OCI-LY1 (cell line): ENCODE measurements around the gene SURF6.

Experiments used
- H2AFZ ChIP-seq: fragments of 200-600 bp; sonication (generic), shearing (Covaris generic); 2 replicates; pipeline ENCODE4 v1.6.0; 2014; ENCODE audit warnings: antibody characterized with exemption, mild to moderate bottlenecking, low read length
- H3F3A ChIP-seq: fragments of 200-600 bp; sonication (generic), shearing (Covaris generic); 2 replicates; pipeline ENCODE4 v1.6.0; 2014; ENCODE audit warnings: mild to moderate bottlenecking, antibody characterized with exemption, low read length, moderate library complexity; ENCODE audit not compliant: insufficient read depth
- H3K27ac ChIP-seq: fragments of 200-600 bp; sonication (generic); 2 replicates; pipeline ENCODE4 v1.5.1; 2014; ENCODE audit warnings: low read length, mixed run types, mild to moderate bottlenecking, low read depth; ENCODE audit not compliant: poor library complexity, severe bottlenecking
- H3K27me3 ChIP-seq: fragments of 200-600 bp; sonication (generic); 2 replicates; pipeline ENCODE4 v1.6.0; 2014; ENCODE audit warnings: antibody characterized with exemption, mild to moderate bottlenecking, low read length, moderate library complexity; ENCODE audit not compliant: insufficient read depth
- H3K36me3 ChIP-seq: fragments of 200-600 bp; sonication (generic); 2 replicates; pipeline ENCODE4 v1.6.1; 2014; ENCODE audit warnings: mild to moderate bottlenecking, antibody characterized with exemption, low read length, moderate library complexity, mixed read lengths; ENCODE audit not compliant: insufficient read depth
- H3K4me1 ChIP-seq: fragments of 200-600 bp; sonication (generic); 2 replicates; pipeline ENCODE4 v1.5.1; 2014; ENCODE audit warnings: mild to moderate bottlenecking, low read length, moderate library complexity; ENCODE audit not compliant: insufficient read depth, severe bottlenecking
- H3K4me2 ChIP-seq: fragments of 200-600 bp; sonication (generic), shearing (Covaris generic); 2 replicates; pipeline ENCODE4 v1.6.1; 2014; ENCODE audit warnings: low read length
- H3K4me3 ChIP-seq: fragments of 200-600 bp; sonication (generic); 2 replicates; pipeline ENCODE4 v1.5.1; 2014; ENCODE audit warnings: low read length, low read depth, mild to moderate bottlenecking, mixed read lengths; ENCODE audit not compliant: poor library complexity, severe bottlenecking
- H3K79me2 ChIP-seq: fragments of 200-600 bp; shearing (Covaris generic); 2 replicates; pipeline ENCODE4 v1.6.1; 2016; ENCODE audit warnings: mixed run types, low read length, mixed read lengths; ENCODE audit not compliant: insufficient read depth
- H3K9ac ChIP-seq: fragments of 200-600 bp; sonication (generic), shearing (Covaris generic); 2 replicates; pipeline ENCODE4 v1.6.1; 2014; ENCODE audit warnings: mild to moderate bottlenecking, low read length, mixed read lengths
- H3K9me2 ChIP-seq: fragments of 200-600 bp; sonication (generic), shearing (Covaris generic); 2 replicates; pipeline ENCODE4 v1.6.1; 2014; ENCODE audit warnings: low read depth, mild to moderate bottlenecking, low read length, mixed read lengths
- H3K9me3 ChIP-seq: fragments of 200-600 bp; shearing (Covaris generic); 2 replicates; pipeline ENCODE4 v1.6.1; 2014; ENCODE audit warnings: low read length, mixed read lengths
- H4K20me1 ChIP-seq: fragments of 200-600 bp; sonication (generic), shearing (Covaris generic); 2 replicates; pipeline ENCODE4 v1.6.0; 2016; ENCODE audit warnings: mild to moderate bottlenecking, low read length; ENCODE audit not compliant: insufficient read depth
- CTCF ChIP-seq: fragments of 200-600 bp; sonication (generic), shearing (Covaris generic); IDR thresholded peaks from 2 replicates; pipeline ENCODE4 v1.5.1; 2017; ENCODE audit warnings: mild to moderate bottlenecking, antibody characterized with exemption, low read length, moderate library complexity, mixed read lengths
- EZH2 ChIP-seq: fragments of 200-600 bp; sonication (generic), shearing (Covaris generic); IDR thresholded peaks from 2 replicates; pipeline ENCODE4 v1.8.0; 2017; ENCODE audit warnings: borderline replicate concordance, mixed run types, mild to moderate bottlenecking, antibody characterized with exemption, low read length, moderate library complexity, mixed read lengths

Gene SURF6

GRCh38 chr9:133347515-133347984 is 11.6 kb upstream of the SURF6 start:
- peaks cover 13% of the 10 kb centered on the region for H3K79me2 ChIP-seq
- H3K27ac ChIP-seq, result peak overlapping the region; percentile 85
- H3K9me2 ChIP-seq, result no peaks in the 10 kb centered on the region
- TF ChIP-seq EZH2, result no peak
- TF ChIP-seq CTCF, result no peak
- H3K4me2 ChIP-seq, result peak overlapping the region; percentile 73
- H3K9me3 ChIP-seq, result no peaks in the 10 kb centered on the region
- no peaks in the 10 kb centered on the region for H4K20me1 ChIP-seq
- no peak overlapping the region for H2AFZ ChIP-seq
- peaks cover 77% of the 10 kb centered on the region for H3K36me3 ChIP-seq
- H3F3A ChIP-seq, result peaks cover 16% of the 10 kb centered on the region
- no peaks in the 10 kb centered on the region for H3K27me3 ChIP-seq
- peak overlapping the region; percentile 100 for H3K9ac ChIP-seq
- H3K4me3 ChIP-seq, result peak overlapping the region; percentile 98
- H3K4me1 ChIP-seq, result peaks cover 31% of the 10 kb centered on the region

GRCh38 chr9:133346021-133346785 is 10.2 kb upstream of the SURF6 start:
- peaks cover 76% of the 10 kb centered on the region for H3K36me3 ChIP-seq
- H3K27me3 ChIP-seq, result no peaks in the 10 kb centered on the region
- peaks cover 13% of the 10 kb centered on the region for H3K79me2 ChIP-seq
- no peak for TF ChIP-seq EZH2
- no peak for TF ChIP-seq CTCF
- no peaks in the 10 kb centered on the region for H4K20me1 ChIP-seq
- no peaks in the 10 kb centered on the region for H3K9me3 ChIP-seq
- H3K27ac ChIP-seq, result no peak overlapping the region
- no peaks in the 10 kb centered on the region for H3K9me2 ChIP-seq
- H3K4me2 ChIP-seq, result peak overlapping the region; percentile 73
- peaks cover 10% of the 10 kb centered on the region; the same call in 1 of the 2 replicates for H3F3A ChIP-seq
- H3K4me3 ChIP-seq, result peak overlapping the region; percentile 98
- H3K4me1 ChIP-seq, result peaks cover 31% of the 10 kb centered on the region
- peak overlapping the region; percentile 91 for H3K9ac ChIP-seq
- no peak overlapping the region for H2AFZ ChIP-seq

- Histone ChIP-seq H3K36me3 (peaks cover 76% of the 10 kb centered on the region), H3K9me2 (no peaks in the 10 kb centered on the region), H3K4me3 (no peak overlapping the region), H3K79me2 (peaks cover 13% of the 10 kb centered on the region), H3K27me3 (no peaks in the 10 kb centered on the region), H3F3A (peaks cover 6% of the 10 kb centered on the region; the same call in 1 of the 2 replicates), H3K9me3 (no peaks in the 10 kb centered on the region), H3K27ac (no peak overlapping the region), H2AFZ (no peak overlapping the region), H3K9ac (no peak overlapping the region), H3K4me1 (peaks cover 35% of the 10 kb centered on the region), H3K4me2 (no peak overlapping the region), H4K20me1 (no peaks in the 10 kb centered on the region)
- TF ChIP-seq CTCF, result no peak
- TF ChIP-seq EZH2, result no peak
Observed at GRCh38 chr9:133345596-133345995, 9.6 kb upstream of the SURF6 start.
